ENCODE data around the gene VSTM2A. TPM values are rescaled to one million over a fixed set of nuclear protein-coding genes. Genes with fewer than 3 reads are reported as not detected.

The VSTM2A gene
- total and polyA plus RNA-seq, 4 donors: not detected

DNA sequence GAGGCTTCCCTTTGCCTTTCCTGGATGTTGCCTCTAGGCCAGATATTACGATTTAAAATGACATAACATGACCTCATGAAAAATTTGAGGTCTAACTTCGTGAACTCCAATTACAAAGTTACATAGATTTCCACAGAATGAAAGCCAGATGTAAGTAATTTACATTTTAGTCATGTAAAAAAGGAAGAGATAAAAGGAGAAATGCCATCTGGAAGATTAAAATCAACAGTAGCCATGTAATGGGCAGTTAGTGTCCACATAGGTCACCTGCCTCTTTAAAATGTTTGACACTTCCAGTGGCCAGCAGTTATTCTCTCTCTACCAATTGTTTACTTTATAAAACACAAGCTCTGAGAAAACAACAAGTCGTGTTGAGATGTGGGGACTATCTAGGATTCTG, 4.1 kb upstream of the VSTM2A start:
- 32% methylated on average over 3 of the region's 3 CpGs for WGBS
- no peak overlapping the region for H3K9ac ChIP-seq (ENCODE audit: low read depth in 1 of 2, low read length in 2 of 2)
- no peak overlapping the region for H3K27ac ChIP-seq (ENCODE audit: low read depth in 1 of 2, low read length in 2 of 2)
- peaks cover 0 to 5% (median 4%) of the 10 kb centered on the region in 4 donors for H3K4me1 ChIP-seq (ENCODE audit: control insufficient read depth in 4 of 4, insufficient read depth in 4 of 4, low read length in 3 of 4)
- H3K27me3 ChIP-seq (ENCODE audit: control insufficient read depth in 4 of 4, insufficient read depth in 4 of 4, low read length in 3 of 4): peaks cover 0 to 15% (median 5%) of the 10 kb centered on the region in 4 donors
- H3K9me3 ChIP-seq (ENCODE audit: control insufficient read depth in 4 of 4, low read length in 3 of 4): no peaks in the 10 kb centered on the region
- no peak overlapping the region for H3K4me3 ChIP-seq (ENCODE audit: low read depth in 1 of 3, low read length in 3 of 3)
- no peak for DNase-seq (ENCODE audit: low spot score)
- no peaks in the 10 kb centered on the region for H3K36me3 ChIP-seq (ENCODE audit: control insufficient read depth in 4 of 4, insufficient read depth in 3 of 4, low read depth in 1 of 4, low read length in 3 of 4)
- TF ChIP-seq FOXA1 (IDR thresholded peaks at IDR 0.05): no peak
- no peak for TF ChIP-seq GABPA (IDR thresholded peaks at IDR 0.05 in 1 of 2, conservative IDR thresholded peaks at IDR 0.05 in 1 of 2)
- TF ChIP-seq FOXA2 (IDR thresholded peaks at IDR 0.05): no peak
- TF ChIP-seq NR2F2 (IDR thresholded peaks at IDR 0.05): no peak
- TF ChIP-seq SP1 (IDR thresholded peaks at IDR 0.05): no peak
- no peak for TF ChIP-seq EGR1 (IDR thresholded peaks at IDR 0.05; ENCODE audit: low read depth in 2 of 2)
- TF ChIP-seq, protein P1, sequence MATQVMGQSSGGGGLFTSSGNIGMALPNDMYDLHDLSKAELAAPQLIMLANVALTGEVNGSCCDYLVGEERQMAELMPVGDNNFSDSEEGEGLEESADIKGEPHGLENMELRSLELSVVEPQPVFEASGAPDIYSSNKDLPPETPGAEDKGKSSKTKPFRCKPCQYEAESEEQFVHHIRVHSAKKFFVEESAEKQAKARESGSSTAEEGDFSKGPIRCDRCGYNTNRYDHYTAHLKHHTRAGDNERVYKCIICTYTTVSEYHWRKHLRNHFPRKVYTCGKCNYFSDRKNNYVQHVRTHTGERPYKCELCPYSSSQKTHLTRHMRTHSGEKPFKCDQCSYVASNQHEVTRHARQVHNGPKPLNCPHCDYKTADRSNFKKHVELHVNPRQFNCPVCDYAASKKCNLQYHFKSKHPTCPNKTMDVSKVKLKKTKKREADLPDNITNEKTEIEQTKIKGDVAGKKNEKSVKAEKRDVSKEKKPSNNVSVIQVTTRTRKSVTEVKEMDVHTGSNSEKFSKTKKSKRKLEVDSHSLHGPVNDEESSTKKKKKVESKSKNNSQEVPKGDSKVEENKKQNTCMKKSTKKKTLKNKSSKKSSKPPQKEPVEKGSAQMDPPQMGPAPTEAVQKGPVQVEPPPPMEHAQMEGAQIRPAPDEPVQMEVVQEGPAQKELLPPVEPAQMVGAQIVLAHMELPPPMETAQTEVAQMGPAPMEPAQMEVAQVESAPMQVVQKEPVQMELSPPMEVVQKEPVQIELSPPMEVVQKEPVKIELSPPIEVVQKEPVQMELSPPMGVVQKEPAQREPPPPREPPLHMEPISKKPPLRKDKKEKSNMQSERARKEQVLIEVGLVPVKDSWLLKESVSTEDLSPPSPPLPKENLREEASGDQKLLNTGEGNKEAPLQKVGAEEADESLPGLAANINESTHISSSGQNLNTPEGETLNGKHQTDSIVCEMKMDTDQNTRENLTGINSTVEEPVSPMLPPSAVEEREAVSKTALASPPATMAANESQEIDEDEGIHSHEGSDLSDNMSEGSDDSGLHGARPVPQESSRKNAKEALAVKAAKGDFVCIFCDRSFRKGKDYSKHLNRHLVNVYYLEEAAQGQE (IDR thresholded peaks at IDR 0.05): no peak
- no peak for TF ChIP-seq ZBTB33 (IDR thresholded peaks at IDR 0.05)
- no peak for TF ChIP-seq YY1 (IDR thresholded peaks at IDR 0.05)
- TF ChIP-seq JUND (IDR thresholded peaks at IDR 0.05): no peak
- no peak for TF ChIP-seq TAF1 (conservative IDR thresholded peaks at IDR 0.05)
- TF ChIP-seq, protein P2, sequence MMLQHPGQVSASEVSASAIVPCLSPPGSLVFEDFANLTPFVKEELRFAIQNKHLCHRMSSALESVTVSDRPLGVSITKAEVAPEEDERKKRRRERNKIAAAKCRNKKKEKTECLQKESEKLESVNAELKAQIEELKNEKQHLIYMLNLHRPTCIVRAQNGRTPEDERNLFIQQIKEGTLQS (IDR thresholded peaks at IDR 0.05): no peak
- no peak for TF ChIP-seq CTCF (IDR thresholded peaks at IDR 0.05; ENCODE audit: low read depth, low read length, missing input control)
- no peak for TF ChIP-seq MAX (IDR thresholded peaks at IDR 0.05)
- TF ChIP-seq HNF4A (conservative IDR thresholded peaks at IDR 0.05): no peak
- no peak for TF ChIP-seq RXRA (IDR thresholded peaks at IDR 0.05)
- no peak for TF ChIP-seq HNF4G (IDR thresholded peaks at IDR 0.05)

All from liver (tissue), 9 donors.